HUES48 (cell line): ENCODE results near the gene PALM3.

ENCODE experiments used
- H3K27ac ChIP-seq: one replicate; pipeline ENCODE4 v1.7.0; 2013; ENCODE audit warnings: low read depth, low read length, inconsistent platforms
- H3K27me3 ChIP-seq: 2 replicates; pipeline ENCODE4 v1.6.1; 2013; ENCODE audit warnings: mild to moderate bottlenecking, low read length; ENCODE audit not compliant: control insufficient read depth, insufficient read depth
- H3K36me3 ChIP-seq: 2 replicates; pipeline ENCODE4 v1.6.1; 2013; ENCODE audit warnings: low read length; ENCODE audit not compliant: control insufficient read depth, insufficient read depth
- H3K4me1 ChIP-seq: 2 replicates; pipeline ENCODE4 v1.6.1; 2013; ENCODE audit warnings: mild to moderate bottlenecking, low read length; ENCODE audit not compliant: control insufficient read depth, insufficient read depth
- H3K4me3 ChIP-seq: 2 replicates; pipeline ENCODE4 v1.5.1; 2013; ENCODE audit warnings: mild to moderate bottlenecking, low read depth, low read length
- H3K9ac ChIP-seq: 2 replicates; pipeline ENCODE4 v1.6.1; 2013; ENCODE audit warnings: mild to moderate bottlenecking, low read depth, low read length, moderate library complexity
- H3K9me3 ChIP-seq: 2 replicates; pipeline ENCODE4 v1.6.1; 2013; ENCODE audit warnings: low read length; ENCODE audit not compliant: control insufficient read depth, insufficient read depth

PALM3 gene

DNA sequence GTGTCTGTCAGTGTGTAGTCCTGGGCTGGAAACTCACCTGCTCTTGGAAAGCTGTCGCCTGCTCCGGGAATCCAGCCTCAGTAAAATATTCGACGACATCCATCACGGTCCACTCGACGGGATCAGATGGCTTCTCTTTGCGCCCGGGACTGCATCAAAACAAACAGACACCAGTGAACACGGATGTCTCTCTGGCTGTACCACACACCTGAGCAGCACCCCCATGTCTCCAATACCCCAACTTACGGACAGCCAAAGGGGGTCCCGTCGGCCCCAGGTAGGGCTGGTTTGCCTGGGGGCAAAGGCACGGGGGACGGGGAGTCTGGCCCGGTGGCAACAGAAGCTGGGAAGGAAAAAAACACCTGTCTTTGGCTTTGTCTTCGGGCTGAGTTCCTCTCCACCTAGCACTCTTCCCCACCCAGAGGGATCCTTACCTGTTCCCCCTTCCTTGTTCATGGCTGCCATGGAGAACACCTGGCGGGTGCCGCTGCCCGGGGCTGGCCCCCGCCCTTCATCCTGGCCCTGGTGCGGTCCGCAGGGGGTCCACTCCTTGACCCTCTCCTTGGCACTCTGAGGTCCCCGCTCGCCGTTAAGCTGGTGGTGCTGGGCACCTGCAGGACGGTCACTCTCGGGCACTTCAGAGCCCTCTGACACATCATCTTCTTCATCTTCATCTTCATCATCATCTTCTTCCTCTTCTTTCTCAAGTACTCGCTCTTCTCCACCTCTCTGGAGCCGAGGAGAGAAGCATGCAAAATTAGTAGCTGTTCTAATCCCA is 26.9 kb upstream of the PALM3 start:
- Histone ChIP-seq H3K9ac (no peak overlapping the region), H3K27me3 (peaks cover 11% of the 10 kb centered on the region), H3K27ac (no peak overlapping the region), H3K36me3 (peaks cover 17% of the 10 kb centered on the region), H3K9me3 (no peaks in the 10 kb centered on the region), H3K4me1 (peaks cover 4% of the 10 kb centered on the region; the same call in 1 of the 2 replicates), H3K4me3 (peak overlapping the region; percentile 69)

DNA sequence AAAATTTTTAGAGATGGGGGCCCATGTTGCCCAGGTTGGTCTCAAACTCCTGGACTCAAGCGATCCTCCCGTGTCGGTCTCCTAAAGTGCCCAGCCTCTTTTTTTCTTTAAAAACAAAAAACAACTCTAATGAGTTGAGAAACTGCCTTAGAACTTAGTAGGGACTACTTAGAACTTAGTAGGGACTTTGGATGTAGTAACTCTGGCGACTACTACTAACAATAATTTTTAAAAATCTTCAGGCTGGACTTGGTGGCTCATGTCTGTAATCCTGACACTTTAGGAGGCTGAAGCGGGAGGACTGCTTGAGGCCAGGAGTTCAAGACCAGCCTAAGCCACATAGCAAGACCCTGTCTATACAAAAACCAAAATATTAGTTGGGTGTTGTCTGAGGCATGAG is 24.2 kb upstream of the PALM3 start:
- Histone ChIP-seq H3K27me3 (peaks cover 11% of the 10 kb centered on the region), H3K9me3 (no peaks in the 10 kb centered on the region), H3K4me1 (no peaks in the 10 kb centered on the region), H3K27ac (no peak overlapping the region), H3K4me3 (peak overlapping the region; percentile 51; the same call in 1 of the 2 replicates), H3K9ac (no peak overlapping the region), H3K36me3 (peaks cover 17% of the 10 kb centered on the region)

DNA sequence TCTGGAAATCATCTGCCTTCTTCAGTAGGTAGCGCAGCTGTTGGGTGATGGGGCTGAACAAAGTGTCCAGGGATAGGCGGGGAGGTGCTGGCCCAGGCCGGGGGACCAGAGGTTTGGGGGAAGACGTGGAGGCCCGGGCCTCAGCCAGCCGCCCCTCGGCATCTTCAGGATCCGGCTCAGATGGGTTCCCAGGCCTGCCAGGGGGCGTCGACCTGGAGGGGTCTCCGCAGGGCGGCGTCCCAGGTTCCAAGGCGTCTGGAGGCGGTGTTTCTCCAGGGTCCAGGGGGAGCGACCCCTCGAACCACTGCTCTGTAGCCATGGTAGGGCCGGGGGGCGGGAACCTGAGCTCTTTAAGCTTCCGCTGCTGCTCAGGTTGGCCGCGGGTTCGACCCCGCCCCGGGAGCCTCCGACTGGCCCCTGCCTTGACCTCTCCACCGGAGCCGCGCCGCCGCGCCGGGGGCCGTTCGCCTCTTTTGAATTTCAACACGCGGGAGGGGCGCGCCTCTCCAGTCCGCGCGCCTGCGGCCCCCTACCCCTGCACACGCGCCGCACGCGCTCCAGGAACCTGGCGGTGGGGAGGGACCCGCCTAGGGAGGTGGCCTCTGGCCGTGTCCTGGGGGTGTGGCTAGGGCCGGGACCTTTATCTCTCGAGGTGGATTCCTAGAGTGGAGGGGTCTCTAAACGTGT is 23.6 kb upstream of the PALM3 start, which contains the start of gene C19orf67:
TSS of gene C19orf67 (minus strand) at position 475 of the 687 bp plus-strand sequence. CDS start at position 319, 156 bp downstream.
- Histone ChIP-seq H3K4me3 (peak within 1 kb of the TSS; percentile 51), H3K4me1 (no peaks in the 10 kb centered on the region), H3K27ac (no peak within 1 kb of the TSS), H3K27me3 (peaks cover 11% of the 10 kb centered on the region), H3K36me3 (peaks cover 17% of the 10 kb centered on the region), H3K9ac (no peak within 1 kb of the TSS), H3K9me3 (no peaks in the 10 kb centered on the region)

DNA sequence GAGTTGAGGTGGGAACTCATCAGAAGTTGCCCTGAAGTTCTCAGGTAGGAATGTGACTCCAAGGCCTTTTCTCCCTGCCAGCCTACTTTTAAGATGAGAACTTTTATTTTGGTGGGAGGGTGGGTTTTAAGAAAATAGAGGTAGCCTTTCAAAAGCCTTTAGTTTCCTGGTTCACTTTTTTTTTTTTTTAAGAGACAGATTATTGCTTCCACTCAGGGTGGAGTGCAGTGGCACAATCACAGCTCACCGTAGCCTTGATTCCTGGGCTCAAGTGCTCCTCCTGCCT is 20.7 kb upstream of the PALM3 start:
- H3K4me3 ChIP-seq, result no peak overlapping the region

DNA sequence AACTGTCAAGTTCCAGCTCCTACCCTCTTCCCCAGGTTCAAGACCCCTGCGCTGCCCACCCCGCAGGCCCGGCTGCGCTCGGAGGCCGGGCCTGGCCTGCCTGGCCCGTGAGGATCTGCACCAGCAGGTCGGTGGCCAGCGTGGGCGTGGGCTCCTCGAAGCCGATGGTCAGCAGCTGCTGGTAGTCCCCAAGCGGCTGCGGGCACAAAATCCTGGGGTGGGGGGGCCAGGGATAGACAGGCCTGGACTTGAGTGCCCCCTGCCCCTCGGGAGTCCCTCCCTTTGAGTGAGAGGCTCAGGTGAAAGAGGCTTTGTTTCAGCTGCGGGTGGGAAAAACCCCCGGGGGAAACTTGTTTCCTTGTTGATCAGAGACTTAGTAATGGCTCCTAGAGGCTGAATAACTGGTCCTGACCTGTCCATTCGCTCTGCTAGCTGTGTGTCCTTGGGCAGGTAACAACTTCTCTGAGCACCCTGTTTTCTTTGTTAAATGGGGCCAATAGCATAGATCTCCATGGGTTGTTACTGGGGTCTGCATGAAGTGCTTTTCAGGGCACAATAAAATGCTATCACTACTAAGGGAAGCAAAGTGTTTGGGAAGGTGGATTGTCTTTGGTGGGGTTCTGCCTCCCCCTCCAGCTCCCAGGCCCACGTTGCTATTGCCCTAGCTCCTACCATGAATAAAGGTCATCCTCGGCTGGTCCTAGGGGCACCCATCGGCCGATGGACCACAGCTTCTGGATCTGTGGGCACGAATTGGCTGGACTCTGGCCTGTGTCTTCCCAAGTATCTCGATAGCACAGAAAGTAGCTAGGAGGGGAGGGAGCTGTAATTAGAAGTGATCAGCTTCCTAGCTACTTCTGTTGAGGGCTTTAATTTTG is 20.2 kb upstream of the PALM3 start:
- Histone ChIP-seq H3K36me3 (no peaks in the 10 kb centered on the region), H3K27ac (peak overlapping the region; percentile 31), H3K9me3 (no peaks in the 10 kb centered on the region), H3K9ac (no peak overlapping the region), H3K27me3 (peaks cover 3% of the 10 kb centered on the region; the same call in 1 of the 2 replicates), H3K4me1 (no peaks in the 10 kb centered on the region), H3K4me3 (peak overlapping the region; percentile 72)

More for the DNA sequence above, 20.7 kb upstream of the PALM3 start:
- Histone ChIP-seq H3K27ac (no peak overlapping the region), H3K9me3 (no peaks in the 10 kb centered on the region), H3K4me1 (no peaks in the 10 kb centered on the region), H3K9ac (no peak overlapping the region), H3K36me3 (peaks cover 3% of the 10 kb centered on the region), H3K27me3 (no peaks in the 10 kb centered on the region)

DNA sequence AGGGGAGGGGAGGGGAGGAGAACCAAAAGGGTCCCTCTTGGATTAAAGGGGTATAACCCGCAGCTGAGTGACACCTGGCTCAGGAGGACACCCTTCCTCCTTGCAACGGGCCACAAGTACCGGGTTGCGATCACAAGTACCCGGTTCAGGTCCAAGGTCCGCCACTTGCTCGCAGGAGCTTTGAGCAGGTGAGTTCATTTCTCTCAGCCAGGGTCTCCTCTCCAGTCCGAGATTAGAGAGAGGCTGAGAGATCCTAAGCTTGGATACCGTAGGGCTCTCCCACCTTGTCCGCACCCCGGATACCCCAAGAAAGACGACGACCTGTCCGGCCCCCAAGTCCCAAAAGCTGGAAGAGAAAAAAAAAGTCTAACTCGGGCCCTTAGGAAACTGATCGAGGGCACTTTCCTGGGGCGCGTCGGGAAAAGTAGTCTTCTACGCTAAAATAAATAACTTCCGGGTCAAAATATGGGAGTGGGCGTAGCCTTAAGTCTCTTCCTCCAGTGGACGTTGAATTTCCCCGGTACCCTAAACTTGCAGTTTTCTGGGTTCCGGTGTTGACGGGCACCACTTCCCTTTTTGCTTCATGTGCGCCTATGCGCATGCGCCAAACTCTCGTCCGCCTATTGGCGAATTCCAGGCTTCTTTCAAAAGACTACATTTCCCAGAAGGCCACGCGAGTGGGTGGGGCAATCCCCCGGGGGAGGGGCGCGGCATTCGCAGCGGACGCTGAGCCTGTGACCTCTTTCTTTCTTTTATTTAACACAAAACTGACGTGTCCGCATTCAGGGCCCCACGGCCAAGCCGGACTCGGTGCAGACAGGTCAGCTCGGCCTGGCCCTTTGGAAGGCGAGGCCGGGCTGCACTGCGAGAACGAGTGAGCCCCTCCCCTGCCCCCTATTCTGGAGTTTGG is 19.3 kb upstream of the PALM3 start:
- no peaks in the 10 kb centered on the region for H3K36me3 ChIP-seq
- H3K27me3 ChIP-seq, result peaks cover 3% of the 10 kb centered on the region; the same call in 1 of the 2 replicates
- no peaks in the 10 kb centered on the region for H3K4me1 ChIP-seq
- H3K9me3 ChIP-seq, result no peaks in the 10 kb centered on the region
- peak overlapping the region; percentile 59 for H3K9ac ChIP-seq
- H3K27ac ChIP-seq, result peak overlapping the region; percentile 73
- H3K4me3 ChIP-seq, result peak overlapping the region; percentile 87

DNA sequence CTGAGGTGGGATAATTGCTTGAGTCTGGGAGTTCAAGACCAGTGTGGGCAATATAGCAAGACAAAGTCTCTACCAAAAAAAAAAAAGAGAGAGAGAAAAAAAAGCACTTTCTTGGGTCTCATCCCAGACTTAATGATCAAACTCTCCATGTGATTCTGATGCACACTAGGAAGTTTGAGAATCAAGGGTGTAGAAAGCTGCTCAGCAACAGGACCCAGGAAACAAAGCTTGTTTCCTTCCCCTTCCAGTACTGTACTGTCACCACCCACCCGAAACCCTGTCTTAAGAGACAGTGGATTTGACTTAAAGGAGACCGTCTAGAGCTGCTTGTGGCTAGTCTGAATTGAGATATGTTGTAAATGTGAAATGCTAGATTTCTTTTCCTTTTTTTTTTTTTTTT is 16.5 kb upstream of the PALM3 start:
- H3K36me3 ChIP-seq, result no peaks in the 10 kb centered on the region
- H3K4me1 ChIP-seq, result no peaks in the 10 kb centered on the region; the same call in 1 of the 2 replicates
- no peak overlapping the region for H3K9ac ChIP-seq
- peaks cover 29% of the 10 kb centered on the region for H3K27me3 ChIP-seq
- H3K27ac ChIP-seq, result no peak overlapping the region
- no peaks in the 10 kb centered on the region for H3K9me3 ChIP-seq
- no peak overlapping the region for H3K4me3 ChIP-seq

DNA sequence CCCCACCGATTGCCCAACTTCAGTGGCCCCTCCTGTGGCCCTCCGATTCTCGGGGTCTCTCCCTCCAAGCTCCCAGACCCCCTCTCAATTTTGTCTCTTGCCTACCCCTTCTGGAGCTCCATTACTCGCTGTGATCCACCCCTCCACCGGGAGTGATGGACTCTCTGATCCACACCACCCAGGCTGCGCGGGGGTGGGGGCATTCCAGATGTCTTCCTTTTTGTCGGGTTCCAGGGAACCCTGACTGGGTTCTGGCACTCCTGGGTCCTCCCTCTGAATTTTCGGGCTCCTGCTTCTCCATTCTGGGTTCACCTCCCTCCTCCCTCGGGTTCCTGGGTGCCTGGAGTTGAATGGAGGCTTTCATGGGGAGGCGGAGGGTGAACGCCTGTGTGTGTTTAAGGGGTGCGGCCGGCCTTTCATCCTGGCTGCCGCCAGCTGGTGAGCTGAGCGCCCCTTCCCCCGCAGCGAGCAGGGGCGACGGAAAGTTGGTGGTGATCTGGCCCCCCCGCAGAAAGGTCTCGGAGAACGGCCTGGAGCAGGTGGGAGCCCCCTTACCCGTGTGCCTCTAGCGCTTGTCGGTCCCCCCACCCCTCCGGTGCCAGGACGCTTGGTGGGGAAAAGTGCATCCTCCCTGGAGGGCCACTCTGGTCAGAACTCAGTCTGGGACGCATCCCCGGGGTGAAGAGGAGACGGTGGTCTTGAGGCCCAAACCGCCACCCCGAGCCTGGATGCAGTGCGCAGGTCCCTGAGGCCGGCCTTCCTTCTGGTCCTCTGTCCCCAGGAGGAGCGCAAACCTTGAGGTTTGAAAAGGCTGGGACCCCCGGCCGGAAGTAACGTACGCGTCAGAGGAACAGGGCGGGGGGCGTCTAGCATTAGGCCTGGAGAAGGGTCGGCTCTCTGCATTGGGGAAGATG is 12.3 kb upstream of the PALM3 start:
- no peaks in the 10 kb centered on the region for H3K36me3 ChIP-seq
- no peak overlapping the region for H3K27ac ChIP-seq

DNA sequence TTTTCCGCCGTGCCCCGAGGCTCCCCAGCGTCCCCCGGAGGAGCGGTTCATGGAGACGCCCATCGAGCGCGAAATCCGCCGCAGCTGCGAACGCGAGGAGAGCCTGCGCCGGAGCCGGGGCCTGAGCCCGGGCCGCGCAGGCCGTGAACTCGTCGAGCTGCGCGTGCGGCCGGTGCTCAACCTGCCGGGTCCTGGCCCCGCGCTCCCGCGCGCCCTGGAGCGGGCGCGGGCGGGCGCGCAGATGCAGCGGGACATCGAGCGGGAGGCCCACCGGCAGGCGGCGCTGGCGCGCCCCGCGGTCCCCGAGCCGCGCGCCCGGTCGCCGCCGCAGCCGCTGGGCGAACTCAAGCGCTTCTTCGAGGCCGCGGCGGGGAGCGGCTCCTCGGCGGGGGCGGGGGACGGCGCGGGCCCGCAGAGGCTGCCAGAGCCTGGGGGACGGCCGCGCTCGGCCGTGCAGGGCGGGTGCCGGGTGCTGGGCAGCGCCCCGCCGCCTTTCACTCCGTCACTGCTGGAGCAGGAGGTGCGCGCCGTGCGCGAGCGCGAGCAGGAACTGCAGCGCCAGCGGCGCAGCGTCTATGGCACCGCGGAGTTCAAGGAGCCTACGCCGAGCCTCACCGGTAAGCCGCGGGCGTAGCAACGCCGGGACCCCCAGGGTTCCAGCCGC is 11.5 kb upstream of the PALM3 start:
- H3K27ac ChIP-seq, result no peak overlapping the region
- H3K4me3 ChIP-seq, result peak overlapping the region; percentile 62
- H3K27me3 ChIP-seq, result peaks cover 46% of the 10 kb centered on the region
- no peaks in the 10 kb centered on the region for H3K9me3 ChIP-seq
- no peaks in the 10 kb centered on the region for H3K36me3 ChIP-seq
- no peak overlapping the region for H3K9ac ChIP-seq
- H3K4me1 ChIP-seq, result peaks cover 4% of the 10 kb centered on the region; the same call in 1 of the 2 replicates

More for the DNA sequence above, 12.3 kb upstream of the PALM3 start:
- peaks cover 4% of the 10 kb centered on the region; the same call in 1 of the 2 replicates for H3K4me1 ChIP-seq
- no peak overlapping the region for H3K9ac ChIP-seq
- peak overlapping the region; percentile 62 for H3K4me3 ChIP-seq
- H3K27me3 ChIP-seq, result peaks cover 46% of the 10 kb centered on the region
- no peaks in the 10 kb centered on the region for H3K9me3 ChIP-seq
